ENCODE data around the gene FETUB.

FETUB gene

DNA sequence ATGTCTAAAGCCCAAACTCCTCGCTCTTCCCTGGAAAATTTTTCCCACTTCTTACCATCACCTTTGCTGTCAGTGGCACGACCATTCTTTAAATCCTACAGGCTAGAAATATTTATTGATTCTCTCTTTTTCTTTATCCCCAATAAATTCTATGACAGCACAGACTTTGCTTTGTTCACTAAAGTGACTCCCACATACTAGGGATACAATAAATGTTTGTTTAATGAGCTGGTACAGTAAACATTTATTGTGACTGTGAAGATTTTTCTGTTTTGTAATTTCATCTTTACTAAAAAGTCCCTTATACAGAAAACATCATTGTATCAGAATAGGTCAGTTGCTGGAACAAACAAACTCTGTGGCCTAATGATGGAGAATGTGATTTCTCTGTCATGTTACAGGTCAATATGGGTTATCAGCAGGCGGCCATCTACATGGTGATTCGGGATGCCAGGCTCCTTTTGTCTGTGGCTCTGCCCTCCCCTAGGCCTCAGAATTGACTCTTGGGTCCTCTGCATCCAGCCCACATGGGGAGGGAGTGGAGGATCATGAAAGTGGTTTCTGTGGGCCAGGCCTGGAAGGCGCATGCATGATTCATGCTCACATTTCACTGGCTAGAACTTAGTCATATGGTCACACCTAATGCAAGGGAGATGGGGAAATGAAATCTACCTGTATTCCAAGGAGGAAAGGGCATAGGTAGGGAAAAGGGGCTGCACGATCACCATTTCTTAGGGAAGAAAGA is 54.3 kb downstream of the FETUB start:
- CTCF ChIA-PET, result no interaction called here
- Histone ChIP-seq H3K4me1 (ENCODE audit: control insufficient read depth, insufficient read depth, low read length) (no peaks in the 10 kb centered on the region), H3K9me3 (ENCODE audit: control insufficient read depth, insufficient read depth, low read depth, low read length) (no peaks in the 10 kb centered on the region), H3K36me3 (ENCODE audit: control insufficient read depth in 2 of 2, insufficient read depth in 1 of 2, low read length in 2 of 2) (no peaks in the 10 kb centered on the region), H3K4me3 (ENCODE audit: low read depth, low read length) (no peak overlapping the region), H3K27ac (ENCODE audit: extremely low read depth, low read depth, low read length) (no peak overlapping the region)
- TF ChIP-seq MEIS1 (CRISPR knock-in tag; IDR thresholded peaks at IDR 0.05; ENCODE audit: borderline replicate concordance), result no peak
- TF ChIP-seq, protein P1, sequence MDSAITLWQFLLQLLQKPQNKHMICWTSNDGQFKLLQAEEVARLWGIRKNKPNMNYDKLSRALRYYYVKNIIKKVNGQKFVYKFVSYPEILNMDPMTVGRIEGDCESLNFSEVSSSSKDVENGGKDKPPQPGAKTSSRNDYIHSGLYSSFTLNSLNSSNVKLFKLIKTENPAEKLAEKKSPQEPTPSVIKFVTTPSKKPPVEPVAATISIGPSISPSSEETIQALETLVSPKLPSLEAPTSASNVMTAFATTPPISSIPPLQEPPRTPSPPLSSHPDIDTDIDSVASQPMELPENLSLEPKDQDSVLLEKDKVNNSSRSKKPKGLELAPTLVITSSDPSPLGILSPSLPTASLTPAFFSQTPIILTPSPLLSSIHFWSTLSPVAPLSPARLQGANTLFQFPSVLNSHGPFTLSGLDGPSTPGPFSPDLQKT (IDR thresholded peaks at IDR 0.05; ENCODE audit: borderline replicate concordance, low read depth, low read length), result no peak
- TF ChIP-seq, protein P2, sequence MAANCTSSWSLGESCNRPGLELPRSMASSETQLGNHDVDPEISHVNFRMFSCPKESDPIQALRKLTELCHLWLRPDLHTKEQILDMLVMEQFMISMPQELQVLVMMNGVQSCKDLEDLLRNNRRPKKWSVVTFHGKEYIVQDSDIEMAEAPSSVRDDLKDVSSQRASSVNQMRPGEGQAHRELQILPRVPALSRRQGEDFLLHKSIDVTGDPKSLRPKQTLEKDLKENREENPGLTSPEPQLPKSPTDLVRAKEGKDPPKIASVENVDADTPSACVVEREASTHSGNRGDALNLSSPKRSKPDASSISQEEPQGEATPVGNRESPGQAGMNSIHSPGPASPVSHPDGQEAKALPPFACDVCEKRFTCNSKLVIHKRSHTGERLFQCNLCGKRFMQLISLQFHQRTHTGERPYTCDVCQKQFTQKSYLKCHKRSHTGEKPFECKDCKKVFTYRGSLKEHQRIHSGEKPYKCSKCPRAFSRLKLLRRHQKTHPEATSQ (tag by site-specific recombination; IDR thresholded peaks at IDR 0.05), result no peak
- no peak for TF ChIP-seq ZBTB1 (tag by site-specific recombination; IDR thresholded peaks at IDR 0.05)
- TF ChIP-seq, protein P3, sequence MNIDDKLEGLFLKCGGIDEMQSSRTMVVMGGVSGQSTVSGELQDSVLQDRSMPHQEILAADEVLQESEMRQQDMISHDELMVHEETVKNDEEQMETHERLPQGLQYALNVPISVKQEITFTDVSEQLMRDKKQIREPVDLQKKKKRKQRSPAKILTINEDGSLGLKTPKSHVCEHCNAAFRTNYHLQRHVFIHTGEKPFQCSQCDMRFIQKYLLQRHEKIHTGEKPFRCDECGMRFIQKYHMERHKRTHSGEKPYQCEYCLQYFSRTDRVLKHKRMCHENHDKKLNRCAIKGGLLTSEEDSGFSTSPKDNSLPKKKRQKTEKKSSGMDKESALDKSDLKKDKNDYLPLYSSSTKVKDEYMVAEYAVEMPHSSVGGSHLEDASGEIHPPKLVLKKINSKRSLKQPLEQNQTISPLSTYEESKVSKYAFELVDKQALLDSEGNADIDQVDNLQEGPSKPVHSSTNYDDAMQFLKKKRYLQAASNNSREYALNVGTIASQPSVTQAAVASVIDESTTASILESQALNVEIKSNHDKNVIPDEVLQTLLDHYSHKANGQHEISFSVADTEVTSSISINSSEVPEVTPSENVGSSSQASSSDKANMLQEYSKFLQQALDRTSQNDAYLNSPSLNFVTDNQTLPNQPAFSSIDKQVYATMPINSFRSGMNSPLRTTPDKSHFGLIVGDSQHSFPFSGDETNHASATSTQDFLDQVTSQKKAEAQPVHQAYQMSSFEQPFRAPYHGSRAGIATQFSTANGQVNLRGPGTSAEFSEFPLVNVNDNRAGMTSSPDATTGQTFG (tag by site-specific recombination; IDR thresholded peaks at IDR 0.05; ENCODE audit: borderline replicate concordance), result no peak
- TF ChIP-seq ZNF132 (tag by site-specific recombination; IDR thresholded peaks at IDR 0.05; ENCODE audit: borderline replicate concordance), result no peak
- POLR2A ChIA-PET, result no interaction called here

- Histone ChIP-seq H3K4me1 (ENCODE audit: control insufficient read depth, insufficient read depth, low read length) (no peaks in the 10 kb centered on the region), H3K4me3 (ENCODE audit: low read depth, low read length) (no peak overlapping the region), H3K9me3 (ENCODE audit: control insufficient read depth, insufficient read depth, low read depth, low read length) (no peaks in the 10 kb centered on the region), H3K27ac (ENCODE audit: extremely low read depth, low read depth, low read length) (no peak overlapping the region), H3K36me3 (ENCODE audit: control insufficient read depth in 2 of 2, insufficient read depth in 1 of 2, low read length in 2 of 2) (no peaks in the 10 kb centered on the region)
- TF ChIP-seq ZSCAN18 (tag by site-specific recombination; IDR thresholded peaks at IDR 0.05), result no peak
- no peak for TF ChIP-seq ZNF660 (tag by site-specific recombination; IDR thresholded peaks at IDR 0.05)
- no peak for TF ChIP-seq ZNF561 (tag by site-specific recombination; IDR thresholded peaks at IDR 0.05; ENCODE audit: borderline replicate concordance)
- TF ChIP-seq, protein P4, sequence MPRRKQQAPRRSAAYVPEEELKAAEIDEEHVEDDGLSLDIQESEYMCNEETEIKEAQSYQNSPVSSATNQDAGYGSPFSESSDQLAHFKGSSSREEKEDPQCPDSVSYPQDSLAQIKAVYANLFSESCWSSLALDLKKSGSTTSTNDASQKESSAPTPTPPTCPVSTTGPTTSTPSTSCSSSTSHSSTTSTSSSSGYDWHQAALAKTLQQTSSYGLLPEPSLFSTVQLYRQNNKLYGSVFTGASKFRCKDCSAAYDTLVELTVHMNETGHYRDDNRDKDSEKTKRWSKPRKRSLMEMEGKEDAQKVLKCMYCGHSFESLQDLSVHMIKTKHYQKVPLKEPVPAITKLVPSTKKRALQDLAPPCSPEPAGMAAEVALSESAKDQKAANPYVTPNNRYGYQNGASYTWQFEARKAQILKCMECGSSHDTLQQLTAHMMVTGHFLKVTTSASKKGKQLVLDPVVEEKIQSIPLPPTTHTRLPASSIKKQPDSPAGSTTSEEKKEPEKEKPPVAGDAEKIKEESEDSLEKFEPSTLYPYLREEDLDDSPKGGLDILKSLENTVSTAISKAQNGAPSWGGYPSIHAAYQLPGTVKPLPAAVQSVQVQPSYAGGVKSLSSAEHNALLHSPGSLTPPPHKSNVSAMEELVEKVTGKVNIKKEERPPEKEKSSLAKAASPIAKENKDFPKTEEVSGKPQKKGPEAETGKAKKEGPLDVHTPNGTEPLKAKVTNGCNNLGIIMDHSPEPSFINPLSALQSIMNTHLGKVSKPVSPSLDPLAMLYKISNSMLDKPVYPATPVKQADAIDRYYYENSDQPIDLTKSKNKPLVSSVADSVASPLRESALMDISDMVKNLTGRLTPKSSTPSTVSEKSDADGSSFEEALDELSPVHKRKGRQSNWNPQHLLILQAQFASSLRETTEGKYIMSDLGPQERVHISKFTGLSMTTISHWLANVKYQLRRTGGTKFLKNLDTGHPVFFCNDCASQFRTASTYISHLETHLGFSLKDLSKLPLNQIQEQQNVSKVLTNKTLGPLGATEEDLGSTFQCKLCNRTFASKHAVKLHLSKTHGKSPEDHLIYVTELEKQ (tag by site-specific recombination; IDR thresholded peaks at IDR 0.05; ENCODE audit: borderline replicate concordance), result no peak
- no peak for TF ChIP-seq ZNF610 (tag by site-specific recombination; IDR thresholded peaks at IDR 0.05; ENCODE audit: borderline replicate concordance)
- no peak for TF ChIP-seq ZNF248 (tag by site-specific recombination; IDR thresholded peaks at IDR 0.05)
- ChIA-PET POLR2A (no interaction called here), CTCF (no interaction called here)
Observed at GRCh38 chr3:186696522-186696921, 56.3 kb downstream of the FETUB start.
